Mucosa of descending colon (tissue), 3 donors: ENCODE data around the gene ZMYND10. TPM values are rescaled to one million over a fixed set of nuclear protein-coding genes. Genes with fewer than 3 reads are reported as not detected.

Experiments used
- ATAC-seq: fragments of 200-7000 bp; cut with Tn5 transposase; one replicate; pipeline ENCODE4 v1.9.1; 2020; ENCODE audit warnings: mild to moderate bottlenecking, moderate library complexity
- DNase-seq, 3 donors: peaks; one replicate each; pipeline ENCODE4 v3.0.0-alpha.2; 2020
- H3K36me3 ChIP-seq: fragments of 200-600 bp; one replicate; pipeline ENCODE4 v1.8.0; 2021; ENCODE audit warnings: low read depth, mild to moderate bottlenecking
- H3K4me1 ChIP-seq: fragments of 200-600 bp; one replicate; pipeline ENCODE4 v1.8.0; 2021; ENCODE audit warnings: low read depth, mild to moderate bottlenecking
- H3K4me3 ChIP-seq: fragments of 200-600 bp; one replicate; pipeline ENCODE4 v1.8.0; 2021; ENCODE audit warnings: mild to moderate bottlenecking
- H3K9me3 ChIP-seq: fragments of 200-600 bp; one replicate; pipeline ENCODE4 v1.8.0; 2021; ENCODE audit warnings: mild to moderate bottlenecking
- intact Hi-C, 2 donors: fragments of 100-400 bp; cut with DNase I in 1 of 2; cut with micrococcal nuclease in 1 of 2; formaldehyde crosslinking; loops; one replicate each; pipeline versions ENCODE4 v1.11.0 to v1.11.1; 2022; cut with DNase I, micrococcal nuclease
- long read RNA-seq, 2 donors: library from polyadenylated mRNA; unstranded; transcript quantifications; one replicate each; pipeline ENCODE4 v2.0.0, GENCODE V29; 2019 to 2021
- total RNA-seq, 3 donors: library from RNA; stranded (reverse); fragmentation: NEBNext Ultra II Directional in 2 of 3; extraction: Animal tissue kit (Norgen Biotek cat#: 25700) in 2 of 3; gene quantifications; one replicate each; pipeline versions ENCODE4 v1.2.1 to v1.2.4, GENCODE V29; 2021 to 2023
- TF ChIP-seq, protein P1 (sequence below): fragments of 200-600 bp; IDR thresholded peaks from one replicate; pipeline ENCODE4 v1.8.0; 2022; ENCODE audit warnings: antibody characterized with exemption, mild to moderate bottlenecking
- donor health status: DM: no; HTN: no; CAD: no; lungs with moderate emphysema.
- donor health status: DM: no; HTN: no; CAD: no.
- donor health status: DM: no; HTN: yes; CAD: no.

The ZMYND10 gene
- total RNA-seq: under 1 TPM; 0.20 to 0.60 (median 0.31) TPM
- long read RNA-seq, donor 1: 0 reads
- long read RNA-seq, donor 2: 0 reads

DNA sequence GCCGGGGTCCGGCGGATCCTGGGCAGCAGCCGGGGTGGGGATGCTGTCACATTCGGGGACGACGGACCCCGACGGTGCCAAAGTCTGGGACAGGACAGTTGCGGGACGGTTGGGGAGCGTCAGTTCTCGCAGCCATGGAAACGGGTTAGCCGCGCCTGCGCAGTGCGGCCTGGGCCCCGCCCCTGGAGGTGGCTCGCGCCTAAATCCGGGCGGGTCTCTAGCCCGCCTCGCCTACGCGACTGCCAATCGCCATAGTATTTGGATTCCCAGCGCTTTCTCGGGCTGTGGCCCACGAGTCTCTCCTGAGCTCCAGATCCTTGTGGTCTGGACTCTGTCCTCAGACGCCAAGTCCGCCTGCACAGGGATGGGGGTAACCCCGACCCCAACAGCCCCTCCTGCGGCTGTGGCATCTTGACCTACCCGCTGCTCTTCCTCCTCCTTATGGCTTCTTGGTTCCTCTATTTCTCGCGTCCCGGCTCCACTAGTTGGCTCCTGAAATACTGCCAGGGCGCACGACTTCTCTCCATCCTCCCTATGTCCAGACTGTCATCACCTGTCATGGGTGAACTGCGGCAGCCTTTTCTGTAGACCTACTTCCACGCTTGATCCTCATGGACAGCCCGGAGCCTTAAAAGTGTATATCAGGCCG is at the start of gene ZMYND10:
Gene ZMYND10, minus strand, starts transcription at position 147 of the 649 bp plus-strand sequence. CDS start 153 bp downstream, outside the sequence.
- TF ChIP-seq, protein P1, sequence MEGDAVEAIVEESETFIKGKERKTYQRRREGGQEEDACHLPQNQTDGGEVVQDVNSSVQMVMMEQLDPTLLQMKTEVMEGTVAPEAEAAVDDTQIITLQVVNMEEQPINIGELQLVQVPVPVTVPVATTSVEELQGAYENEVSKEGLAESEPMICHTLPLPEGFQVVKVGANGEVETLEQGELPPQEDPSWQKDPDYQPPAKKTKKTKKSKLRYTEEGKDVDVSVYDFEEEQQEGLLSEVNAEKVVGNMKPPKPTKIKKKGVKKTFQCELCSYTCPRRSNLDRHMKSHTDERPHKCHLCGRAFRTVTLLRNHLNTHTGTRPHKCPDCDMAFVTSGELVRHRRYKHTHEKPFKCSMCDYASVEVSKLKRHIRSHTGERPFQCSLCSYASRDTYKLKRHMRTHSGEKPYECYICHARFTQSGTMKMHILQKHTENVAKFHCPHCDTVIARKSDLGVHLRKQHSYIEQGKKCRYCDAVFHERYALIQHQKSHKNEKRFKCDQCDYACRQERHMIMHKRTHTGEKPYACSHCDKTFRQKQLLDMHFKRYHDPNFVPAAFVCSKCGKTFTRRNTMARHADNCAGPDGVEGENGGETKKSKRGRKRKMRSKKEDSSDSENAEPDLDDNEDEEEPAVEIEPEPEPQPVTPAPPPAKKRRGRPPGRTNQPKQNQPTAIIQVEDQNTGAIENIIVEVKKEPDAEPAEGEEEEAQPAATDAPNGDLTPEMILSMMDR: no peak
- peak; percentile 53 for ATAC-seq
- intact Hi-C loops: loop anchor here in 1 of 2 donors (5.0 kb wide), 1 partner anchor 197 kb away; no protein-coding TSS in a partner anchor
- peak; percentile 78 to 87 (median 84) for DNase-seq
- H3K4me3 ChIP-seq: no peak within 1 kb of the TSS
- no peaks in the 10 kb centered on the region for H3K9me3 ChIP-seq
- H3K36me3 ChIP-seq: no peaks in the 10 kb centered on the region
- peaks cover 27% of the 10 kb centered on the region for H3K4me1 ChIP-seq

DNA sequence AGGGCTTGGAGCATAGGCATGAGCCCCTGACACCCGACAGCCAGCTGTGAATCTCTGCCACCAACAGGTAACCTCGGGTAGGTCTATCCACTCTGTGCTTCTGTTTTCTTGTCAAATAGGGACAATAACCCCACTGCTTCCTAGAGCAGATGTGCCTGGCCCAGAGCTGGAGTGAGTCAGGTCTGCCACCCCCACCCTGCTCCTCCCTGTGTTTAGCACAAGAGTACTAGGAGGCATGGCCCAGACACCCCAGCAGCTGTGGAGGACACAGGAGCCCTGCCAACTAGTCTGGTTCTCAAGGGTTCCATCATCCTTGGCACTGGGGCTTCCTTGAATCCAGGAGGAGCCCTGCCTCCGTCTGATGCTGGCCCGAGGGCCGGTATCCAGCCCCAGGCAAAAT is 47.5 kb upstream of the ZMYND10 start:
- Histone ChIP-seq H3K4me1 (peaks cover 3% of the 10 kb centered on the region), H3K4me3 (no peak overlapping the region), H3K9me3 (no peaks in the 10 kb centered on the region), H3K36me3 (no peaks in the 10 kb centered on the region)
- ATAC-seq: no peak
- intact Hi-C loops: no loop called here
- DNase-seq: no peak
- TF ChIP-seq, protein P1: no peak

DNA sequence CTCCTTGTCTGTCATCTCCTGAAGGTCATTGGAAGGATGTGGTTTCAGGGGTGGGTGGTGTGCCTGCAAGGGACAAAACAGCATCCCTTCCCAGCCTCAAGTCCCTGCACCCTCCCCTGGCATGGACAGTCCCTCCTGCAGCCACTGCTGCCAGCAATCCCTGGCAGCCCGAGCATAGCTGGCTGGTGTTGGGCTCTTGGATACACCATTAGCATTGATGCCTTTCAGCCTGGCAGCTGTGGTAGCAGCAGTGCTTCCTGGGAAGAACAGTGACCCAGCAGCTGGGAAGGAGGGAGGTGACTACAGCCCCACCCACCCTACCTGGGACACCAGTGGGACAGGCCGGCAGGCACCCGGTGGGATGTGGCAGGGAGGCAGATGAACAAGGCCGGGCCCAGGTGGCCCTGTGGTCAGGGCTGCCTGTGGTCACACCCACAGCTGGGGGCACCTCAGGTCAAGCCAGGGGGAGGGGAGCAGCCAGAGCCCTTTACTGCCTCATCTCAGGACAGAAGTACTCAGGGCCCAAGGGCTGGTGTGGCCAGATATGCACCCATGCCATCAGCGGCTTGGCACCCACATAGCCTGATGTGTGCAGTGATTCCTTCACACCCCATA is 46.7 kb upstream of the ZMYND10 start:
- no peaks in the 10 kb centered on the region for H3K9me3 ChIP-seq
- H3K36me3 ChIP-seq: no peaks in the 10 kb centered on the region
- intact Hi-C loops: no loop called here
- H3K4me3 ChIP-seq: no peak overlapping the region
- H3K4me1 ChIP-seq: peaks cover 3% of the 10 kb centered on the region
- DNase-seq (no peak), ATAC-seq (no peak)
- TF ChIP-seq, protein P1: no peak

DNA sequence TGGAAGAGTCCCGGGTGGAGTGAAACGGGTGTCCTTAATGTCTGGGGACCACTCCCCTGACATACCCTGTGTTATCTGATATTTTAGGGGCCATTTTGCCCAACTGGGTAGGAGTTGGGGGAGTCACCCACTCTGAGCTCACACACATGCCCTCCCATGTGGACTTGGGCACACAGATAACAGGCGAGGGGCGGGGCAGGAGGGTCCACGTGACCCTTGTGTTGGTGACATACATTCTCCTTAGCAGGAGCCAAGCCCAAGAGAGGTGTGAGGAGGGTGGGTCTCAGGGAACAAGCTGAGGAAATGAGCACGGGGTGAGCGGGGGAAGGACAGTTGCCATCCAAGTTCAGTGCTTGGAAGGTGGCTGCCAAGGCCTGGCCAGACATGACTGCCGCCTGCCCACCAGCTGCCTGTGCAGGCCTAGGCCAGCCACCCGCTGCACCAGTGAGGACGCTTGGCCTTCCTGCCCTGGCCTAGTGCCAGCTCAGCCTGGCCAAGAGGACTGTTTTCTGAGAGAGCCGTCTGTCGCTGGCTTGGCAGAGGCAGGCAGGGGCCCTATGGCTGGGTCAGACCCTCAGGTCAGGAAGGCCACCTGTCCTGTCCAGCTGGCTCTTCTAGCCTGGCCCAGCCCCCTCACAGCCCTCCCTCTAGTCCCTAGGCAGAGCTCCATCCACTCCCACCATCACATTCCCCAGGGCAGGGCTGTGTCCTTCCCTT is 45.1 kb upstream of the ZMYND10 start:
- Histone ChIP-seq H3K36me3 (no peaks in the 10 kb centered on the region), H3K4me1 (peaks cover 3% of the 10 kb centered on the region), H3K9me3 (no peaks in the 10 kb centered on the region), H3K4me3 (no peak overlapping the region)
- ATAC-seq: peak; percentile 62
- intact Hi-C loops: no loop called here
- peak in 2 of 3 donors; percentile 57 to 72 for DNase-seq
- TF ChIP-seq, protein P1: no peak

DNA sequence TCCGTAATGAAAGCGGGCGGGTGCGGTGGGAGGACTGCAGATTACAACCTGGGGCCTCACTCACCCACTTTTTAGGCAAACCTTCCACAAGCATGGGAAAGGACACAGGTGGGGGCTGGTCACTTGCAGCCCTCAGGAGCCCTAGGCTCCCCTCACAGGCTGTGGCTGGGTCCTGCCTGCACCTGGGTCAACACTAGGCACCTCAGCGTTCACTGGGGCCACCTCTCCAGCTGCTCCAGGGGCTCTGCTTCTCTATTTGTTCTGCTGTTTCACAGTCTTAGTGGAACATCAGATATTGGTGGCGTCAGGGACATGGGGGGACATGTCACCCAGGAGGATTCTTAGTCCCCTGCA is 43.9 kb upstream of the ZMYND10 start:
- H3K4me3 ChIP-seq: no peak overlapping the region
- TF ChIP-seq, protein P1: no peak
- DNase-seq (no peak), ATAC-seq (no peak)
- no peaks in the 10 kb centered on the region for H3K9me3 ChIP-seq
- H3K4me1 ChIP-seq: peaks cover 3% of the 10 kb centered on the region
- intact Hi-C loops: no loop called here
- no peaks in the 10 kb centered on the region for H3K36me3 ChIP-seq
